Adipocyte (in vitro differentiated cells): ENCODE data around the gene PARN.

Experiments
- DNase-seq: peaks from one replicate; pipeline ENCODE4 v3.0.0-alpha.2; 2015; ENCODE audit warnings: low read depth
- H3K27me3 ChIP-seq: replicated peaks from 2 replicates; pipeline ENCODE4 v1.7.0; 2013; ENCODE audit warnings: mild to moderate bottlenecking, low read length, moderate library complexity; ENCODE audit not compliant: control insufficient read depth, insufficient read depth
- H3K36me3 ChIP-seq: 2 replicates; pipeline ENCODE4 v1.7.0; 2013; ENCODE audit warnings: low read length, mild to moderate bottlenecking, moderate library complexity; ENCODE audit not compliant: control insufficient read depth, insufficient read depth, severe bottlenecking
- H3K4me1 ChIP-seq: 2 replicates; pipeline ENCODE4 v1.7.0; 2013; ENCODE audit warnings: mild to moderate bottlenecking, low read length, moderate library complexity; ENCODE audit not compliant: control insufficient read depth, insufficient read depth
- H3K4me3 ChIP-seq: 2 replicates; pipeline ENCODE4 v1.7.0; 2013; ENCODE audit warnings: mild to moderate bottlenecking, low read length, moderate library complexity
- H3K9ac ChIP-seq: 2 replicates; pipeline ENCODE4 v1.7.0; 2013; ENCODE audit warnings: mild to moderate bottlenecking, low read length, moderate library complexity
- H3K9me3 ChIP-seq: 2 replicates; pipeline ENCODE4 v1.7.0; 2013; ENCODE audit warnings: mild to moderate bottlenecking, low read length, moderate library complexity; ENCODE audit not compliant: control insufficient read depth

The PARN gene

GRCh38 chr16:14485121-14485551 lies 144.9 kb downstream of the PARN start:
- H3K4me3 ChIP-seq: no peak overlapping the region
- H3K36me3 ChIP-seq: peaks cover 19% of the 10 kb centered on the region
- DNase-seq: peak; percentile 54
- no peaks in the 10 kb centered on the region for H3K9me3 ChIP-seq
- H3K27me3 ChIP-seq: no peaks in the 10 kb centered on the region
- peaks cover 44% of the 10 kb centered on the region for H3K4me1 ChIP-seq
- no peak overlapping the region for H3K9ac ChIP-seq

- Histone ChIP-seq H3K4me1 (peaks cover 35% of the 10 kb centered on the region), H3K9ac (no peak overlapping the region)
- DNase-seq: peak; percentile 21
Measured at GRCh38 chr16:14483819-14484385, 146.2 kb downstream of the PARN start.

GRCh38 chr16:14476183-14476582 lies 153.9 kb downstream of the PARN start:
- H3K9ac ChIP-seq: no peak overlapping the region
- DNase-seq: no peak
- peaks cover 9% of the 10 kb centered on the region for H3K36me3 ChIP-seq
- no peaks in the 10 kb centered on the region for H3K27me3 ChIP-seq
- peaks cover 4% of the 10 kb centered on the region for H3K4me1 ChIP-seq
- H3K4me3 ChIP-seq: no peak overlapping the region
- peaks cover 6% of the 10 kb centered on the region for H3K9me3 ChIP-seq

More at GRCh38 chr16:14483819-14484385, 146.2 kb downstream of the PARN start:
- H3K9me3 ChIP-seq: no peaks in the 10 kb centered on the region
- no peaks in the 10 kb centered on the region for H3K27me3 ChIP-seq
- H3K36me3 ChIP-seq: peaks cover 20% of the 10 kb centered on the region
- no peak overlapping the region for H3K4me3 ChIP-seq

- Histone ChIP-seq H3K27me3 (no peaks in the 10 kb centered on the region), H3K9me3 (peaks cover 6% of the 10 kb centered on the region), H3K4me3 (no peak overlapping the region), H3K4me1 (peaks cover 4% of the 10 kb centered on the region), H3K9ac (no peak overlapping the region), H3K36me3 (peaks cover 5% of the 10 kb centered on the region)
- no peak for DNase-seq
Measured at GRCh38 chr16:14475370-14476139, 154.5 kb downstream of the PARN start.

DNA sequence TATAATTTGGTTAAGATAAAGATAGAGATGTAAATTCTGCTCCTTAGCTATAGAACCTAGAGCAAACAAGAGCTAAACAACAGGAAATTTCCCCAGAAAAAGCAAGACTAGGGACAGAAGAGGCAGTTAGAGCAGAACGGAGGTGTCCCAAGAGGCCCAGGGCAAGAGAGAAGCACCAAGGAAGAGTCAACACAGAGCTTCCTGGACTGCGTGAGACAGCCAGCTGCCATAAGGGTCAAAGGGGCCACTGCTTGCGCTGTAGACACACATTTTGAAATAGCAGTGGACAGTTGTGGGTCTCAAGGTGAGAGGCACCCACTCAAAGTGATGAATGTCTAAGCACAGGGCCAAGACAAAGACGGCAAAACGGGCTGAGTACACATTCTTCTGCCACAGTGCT lies 156.6 kb downstream of the PARN start:
- DNase-seq: no peak
- H3K4me3 ChIP-seq: no peak overlapping the region
- H3K27me3 ChIP-seq: no peaks in the 10 kb centered on the region
- H3K9me3 ChIP-seq: peaks cover 3% of the 10 kb centered on the region
- H3K36me3 ChIP-seq: no peaks in the 10 kb centered on the region
- H3K4me1 ChIP-seq: peaks cover 4% of the 10 kb centered on the region
- H3K9ac ChIP-seq: no peak overlapping the region

GRCh38 chr16:14472357-14472756 lies 157.7 kb downstream of the PARN start:
- no peak overlapping the region for H3K9ac ChIP-seq
- H3K9me3 ChIP-seq: no peaks in the 10 kb centered on the region
- no peak for DNase-seq
- H3K36me3 ChIP-seq: no peaks in the 10 kb centered on the region
- no peaks in the 10 kb centered on the region for H3K27me3 ChIP-seq
- peaks cover 4% of the 10 kb centered on the region for H3K4me1 ChIP-seq
- H3K4me3 ChIP-seq: no peak overlapping the region

DNA sequence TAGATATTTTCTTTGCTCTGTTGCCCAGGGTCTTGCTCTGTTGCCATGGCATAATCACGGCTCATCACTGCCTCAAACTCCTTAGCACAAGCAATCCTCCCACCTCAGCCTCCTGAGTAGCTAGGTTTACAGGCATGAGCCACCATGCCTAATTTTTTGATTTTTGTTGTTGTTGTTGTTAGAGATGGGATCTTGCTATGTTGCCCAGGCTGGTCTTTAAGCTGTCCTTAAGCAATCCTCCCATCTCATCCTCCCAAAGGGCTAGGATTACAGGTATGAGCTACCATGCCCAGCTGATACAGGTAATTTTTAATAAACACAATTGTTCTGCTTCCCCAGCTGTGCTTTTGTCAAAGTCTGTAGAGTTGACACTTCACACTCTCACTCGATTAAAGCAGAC lies 159.3 kb downstream of the PARN start:
- DNase-seq: no peak
- Histone ChIP-seq H3K4me3 (no peak overlapping the region), H3K4me1 (peaks cover 4% of the 10 kb centered on the region), H3K36me3 (no peaks in the 10 kb centered on the region), H3K27me3 (no peaks in the 10 kb centered on the region), H3K9ac (no peak overlapping the region), H3K9me3 (no peaks in the 10 kb centered on the region)

DNA sequence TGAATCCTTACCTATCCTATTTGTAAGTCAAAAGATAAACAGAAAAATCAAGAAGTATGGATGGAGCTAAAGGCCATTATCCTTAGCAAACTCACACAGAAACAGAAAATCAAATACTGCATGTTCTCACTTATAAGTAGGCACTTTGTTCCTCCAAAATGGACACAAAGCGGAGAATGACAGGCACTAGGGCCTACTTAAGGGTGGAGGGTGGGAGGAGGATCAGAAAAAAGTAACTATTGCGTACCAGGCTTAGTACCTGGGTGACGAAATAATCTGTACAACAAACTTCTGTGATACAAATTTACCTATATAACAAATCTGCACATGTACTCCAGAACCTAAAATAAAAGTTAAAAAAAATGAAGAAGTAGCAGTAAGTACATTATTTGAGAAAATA lies 164.3 kb downstream of the PARN start:
- peaks cover 3% of the 10 kb centered on the region for H3K36me3 ChIP-seq
- H3K27me3 ChIP-seq: no peaks in the 10 kb centered on the region
- DNase-seq: no peak
- H3K4me3 ChIP-seq: no peak overlapping the region
- H3K9me3 ChIP-seq: peaks cover 7% of the 10 kb centered on the region
- no peak overlapping the region for H3K9ac ChIP-seq
- no peaks in the 10 kb centered on the region for H3K4me1 ChIP-seq

- DNase-seq: no peak
- H3K9me3 ChIP-seq: peaks cover 7% of the 10 kb centered on the region
- peaks cover 6% of the 10 kb centered on the region for H3K36me3 ChIP-seq
- H3K4me3 ChIP-seq: no peak overlapping the region
- no peak overlapping the region for H3K9ac ChIP-seq
- no peaks in the 10 kb centered on the region for H3K27me3 ChIP-seq
- H3K4me1 ChIP-seq: no peaks in the 10 kb centered on the region
Measured at GRCh38 chr16:14464796-14465195, 165.3 kb downstream of the PARN start.

DNA sequence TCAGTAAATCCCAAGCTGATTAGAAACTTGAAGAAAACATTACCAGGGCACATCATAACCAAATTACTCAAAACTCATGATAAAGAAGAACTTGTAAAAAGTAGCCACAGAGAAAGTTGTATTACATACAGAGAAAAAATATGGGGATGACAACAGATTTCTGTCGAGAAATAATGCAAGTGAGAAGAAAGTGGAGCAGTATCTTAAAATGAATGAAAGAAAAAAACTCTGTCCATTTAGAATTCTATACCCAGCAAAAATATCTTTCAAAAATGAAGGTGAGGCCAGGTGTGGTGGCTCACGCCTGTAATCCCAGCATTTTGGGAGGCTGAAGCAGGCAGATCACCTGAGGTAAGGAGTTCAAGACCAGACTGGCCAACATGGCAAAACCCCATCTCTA lies 165.9 kb downstream of the PARN start:
- Histone ChIP-seq H3K36me3 (peaks cover 6% of the 10 kb centered on the region), H3K9ac (no peak overlapping the region), H3K27me3 (no peaks in the 10 kb centered on the region), H3K4me1 (no peaks in the 10 kb centered on the region), H3K4me3 (no peak overlapping the region), H3K9me3 (peaks cover 7% of the 10 kb centered on the region)
- DNase-seq: no peak

DNA sequence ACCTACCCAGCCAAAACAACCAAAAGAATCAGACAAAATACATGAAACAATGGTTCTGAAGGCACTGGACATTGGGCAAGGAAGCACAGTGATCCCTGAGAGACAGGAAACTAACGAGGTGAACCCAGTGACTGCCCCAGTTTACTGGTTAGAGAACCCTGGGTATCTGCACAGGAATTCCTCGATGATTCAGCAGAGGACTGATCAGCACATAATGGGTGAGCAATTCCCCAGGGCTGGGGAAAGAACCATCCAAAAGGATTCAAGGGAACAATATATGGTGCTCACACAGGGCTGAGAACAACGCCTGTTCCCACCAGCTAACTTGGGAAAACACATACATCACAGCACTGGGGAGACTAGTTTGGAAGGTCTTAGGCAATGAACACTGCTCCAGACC lies 167.2 kb downstream of the PARN start:
- no peak overlapping the region for H3K9ac ChIP-seq
- no peaks in the 10 kb centered on the region for H3K4me1 ChIP-seq
- DNase-seq: no peak
- no peaks in the 10 kb centered on the region for H3K27me3 ChIP-seq
- H3K9me3 ChIP-seq: peaks cover 7% of the 10 kb centered on the region
- H3K36me3 ChIP-seq: peaks cover 6% of the 10 kb centered on the region
- H3K4me3 ChIP-seq: no peak overlapping the region
